ENCODE measurements around the gene RBFOX2. TPM values are rescaled to one million over a fixed set of nuclear protein-coding genes. Genes with fewer than 3 reads are reported as not detected.

Gene RBFOX2
- total and polyA plus RNA-seq, 2 of the 13 experiments (the other 11 are each of a cell fraction or from before 2014, with no cell fraction given) = 37.3 to 40.4 TPM

- TF ChIP-seq, protein P1, sequence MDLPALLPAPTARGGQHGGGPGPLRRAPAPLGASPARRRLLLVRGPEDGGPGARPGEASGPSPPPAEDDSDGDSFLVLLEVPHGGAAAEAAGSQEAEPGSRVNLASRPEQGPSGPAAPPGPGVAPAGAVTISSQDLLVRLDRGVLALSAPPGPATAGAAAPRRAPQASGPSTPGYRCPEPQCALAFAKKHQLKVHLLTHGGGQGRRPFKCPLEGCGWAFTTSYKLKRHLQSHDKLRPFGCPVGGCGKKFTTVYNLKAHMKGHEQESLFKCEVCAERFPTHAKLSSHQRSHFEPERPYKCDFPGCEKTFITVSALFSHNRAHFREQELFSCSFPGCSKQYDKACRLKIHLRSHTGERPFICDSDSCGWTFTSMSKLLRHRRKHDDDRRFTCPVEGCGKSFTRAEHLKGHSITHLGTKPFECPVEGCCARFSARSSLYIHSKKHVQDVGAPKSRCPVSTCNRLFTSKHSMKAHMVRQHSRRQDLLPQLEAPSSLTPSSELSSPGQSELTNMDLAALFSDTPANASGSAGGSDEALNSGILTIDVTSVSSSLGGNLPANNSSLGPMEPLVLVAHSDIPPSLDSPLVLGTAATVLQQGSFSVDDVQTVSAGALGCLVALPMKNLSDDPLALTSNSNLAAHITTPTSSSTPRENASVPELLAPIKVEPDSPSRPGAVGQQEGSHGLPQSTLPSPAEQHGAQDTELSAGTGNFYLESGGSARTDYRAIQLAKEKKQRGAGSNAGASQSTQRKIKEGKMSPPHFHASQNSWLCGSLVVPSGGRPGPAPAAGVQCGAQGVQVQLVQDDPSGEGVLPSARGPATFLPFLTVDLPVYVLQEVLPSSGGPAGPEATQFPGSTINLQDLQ (CRISPR knock-in tag; IDR thresholded peaks at IDR 0.05) = no peak
- TF ChIP-seq ZNF670 (CRISPR knock-in tag; IDR thresholded peaks at IDR 0.05; ENCODE audit: borderline replicate concordance) = no peak
- TF ChIP-seq XRCC5 (optimal IDR thresholded peaks at IDR 0.05; ENCODE audit: low read length) = peak; percentile 15
- TF ChIP-seq, protein P2, sequence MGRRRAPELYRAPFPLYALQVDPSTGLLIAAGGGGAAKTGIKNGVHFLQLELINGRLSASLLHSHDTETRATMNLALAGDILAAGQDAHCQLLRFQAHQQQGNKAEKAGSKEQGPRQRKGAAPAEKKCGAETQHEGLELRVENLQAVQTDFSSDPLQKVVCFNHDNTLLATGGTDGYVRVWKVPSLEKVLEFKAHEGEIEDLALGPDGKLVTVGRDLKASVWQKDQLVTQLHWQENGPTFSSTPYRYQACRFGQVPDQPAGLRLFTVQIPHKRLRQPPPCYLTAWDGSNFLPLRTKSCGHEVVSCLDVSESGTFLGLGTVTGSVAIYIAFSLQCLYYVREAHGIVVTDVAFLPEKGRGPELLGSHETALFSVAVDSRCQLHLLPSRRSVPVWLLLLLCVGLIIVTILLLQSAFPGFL (CRISPR knock-in tag; IDR thresholded peaks at IDR 0.05) = no peak
- TF ChIP-seq ZNF350 (CRISPR knock-in tag; IDR thresholded peaks at IDR 0.05; ENCODE audit: borderline replicate concordance, low read depth) = no peak
- no peak for TF ChIP-seq ZFP37 (CRISPR knock-in tag; IDR thresholded peaks at IDR 0.05; ENCODE audit: borderline replicate concordance)
- TF ChIP-seq ZNF780A (CRISPR knock-in tag; IDR thresholded peaks at IDR 0.05) = no peak
- TF ChIP-seq ZSCAN9 (CRISPR knock-in tag; IDR thresholded peaks at IDR 0.05; ENCODE audit: borderline replicate concordance) = no peak
- no peak for TF ChIP-seq GMEB2 (CRISPR knock-in tag; IDR thresholded peaks at IDR 0.05; ENCODE audit: low read depth)
- TF ChIP-seq, protein P3, sequence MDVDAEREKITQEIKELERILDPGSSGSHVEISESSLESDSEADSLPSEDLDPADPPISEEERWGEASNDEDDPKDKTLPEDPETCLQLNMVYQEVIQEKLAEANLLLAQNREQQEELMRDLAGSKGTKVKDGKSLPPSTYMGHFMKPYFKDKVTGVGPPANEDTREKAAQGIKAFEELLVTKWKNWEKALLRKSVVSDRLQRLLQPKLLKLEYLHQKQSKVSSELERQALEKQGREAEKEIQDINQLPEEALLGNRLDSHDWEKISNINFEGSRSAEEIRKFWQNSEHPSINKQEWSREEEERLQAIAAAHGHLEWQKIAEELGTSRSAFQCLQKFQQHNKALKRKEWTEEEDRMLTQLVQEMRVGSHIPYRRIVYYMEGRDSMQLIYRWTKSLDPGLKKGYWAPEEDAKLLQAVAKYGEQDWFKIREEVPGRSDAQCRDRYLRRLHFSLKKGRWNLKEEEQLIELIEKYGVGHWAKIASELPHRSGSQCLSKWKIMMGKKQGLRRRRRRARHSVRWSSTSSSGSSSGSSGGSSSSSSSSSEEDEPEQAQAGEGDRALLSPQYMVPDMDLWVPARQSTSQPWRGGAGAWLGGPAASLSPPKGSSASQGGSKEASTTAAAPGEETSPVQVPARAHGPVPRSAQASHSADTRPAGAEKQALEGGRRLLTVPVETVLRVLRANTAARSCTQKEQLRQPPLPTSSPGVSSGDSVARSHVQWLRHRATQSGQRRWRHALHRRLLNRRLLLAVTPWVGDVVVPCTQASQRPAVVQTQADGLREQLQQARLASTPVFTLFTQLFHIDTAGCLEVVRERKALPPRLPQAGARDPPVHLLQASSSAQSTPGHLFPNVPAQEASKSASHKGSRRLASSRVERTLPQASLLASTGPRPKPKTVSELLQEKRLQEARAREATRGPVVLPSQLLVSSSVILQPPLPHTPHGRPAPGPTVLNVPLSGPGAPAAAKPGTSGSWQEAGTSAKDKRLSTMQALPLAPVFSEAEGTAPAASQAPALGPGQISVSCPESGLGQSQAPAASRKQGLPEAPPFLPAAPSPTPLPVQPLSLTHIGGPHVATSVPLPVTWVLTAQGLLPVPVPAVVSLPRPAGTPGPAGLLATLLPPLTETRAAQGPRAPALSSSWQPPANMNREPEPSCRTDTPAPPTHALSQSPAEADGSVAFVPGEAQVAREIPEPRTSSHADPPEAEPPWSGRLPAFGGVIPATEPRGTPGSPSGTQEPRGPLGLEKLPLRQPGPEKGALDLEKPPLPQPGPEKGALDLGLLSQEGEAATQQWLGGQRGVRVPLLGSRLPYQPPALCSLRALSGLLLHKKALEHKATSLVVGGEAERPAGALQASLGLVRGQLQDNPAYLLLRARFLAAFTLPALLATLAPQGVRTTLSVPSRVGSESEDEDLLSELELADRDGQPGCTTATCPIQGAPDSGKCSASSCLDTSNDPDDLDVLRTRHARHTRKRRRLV (CRISPR knock-in tag; IDR thresholded peaks at IDR 0.05) = no peak
- TF ChIP-seq ZNF790 (CRISPR knock-in tag; IDR thresholded peaks at IDR 0.05; ENCODE audit: borderline replicate concordance) = no peak; the same call in 1 of the 2 replicates
- no peak for TF ChIP-seq ZNF180 (CRISPR knock-in tag; IDR thresholded peaks at IDR 0.05; ENCODE audit: borderline replicate concordance, low read depth)
- no peak for TF ChIP-seq BRCA1 (CRISPR knock-in tag; IDR thresholded peaks at IDR 0.05)
- no peak for TF ChIP-seq CREM (IDR thresholded peaks at IDR 0.05)
- TF ChIP-seq CREM (CRISPR knock-in tag; IDR thresholded peaks at IDR 0.05) = no peak
- TF ChIP-seq PRDM4 (CRISPR knock-in tag; IDR thresholded peaks at IDR 0.05; ENCODE audit: borderline replicate concordance) = no peak
These were observed at the start of gene RBFOX2 (continued) for GRCh38 chr22:36028646-36029405.
